Cardiac muscle cell (in vitro differentiated cells and primary cell): Measurements from ENCODE around the gene IRF4. TPM values are rescaled to one million over a fixed set of nuclear protein-coding genes. Genes with fewer than 3 reads are reported as not detected.
A peak's percentile ranks its signal among the peaks of the same experiment; 100 is the strongest.

Source experiments
- DNase-seq, 2 donors: peaks; one replicate each; pipeline versions ENCODE4 v3.0.0 to v3.0.0-alpha.2; 2010 to 2017; ENCODE audit warnings: low read depth in 1 of 2, low spot score in 1 of 2
- H3K27ac ChIP-seq: fragments of 200-600 bp; sonication (generic); 2 replicates; pipeline ENCODE4 v1.5.1; 2016
- H3K27me3 ChIP-seq: fragments of 200-600 bp; sonication (generic); 2 replicates; pipeline ENCODE4 v1.6.0; 2016; ENCODE audit warnings: control low read depth
- H3K36me3 ChIP-seq: fragments of 200-600 bp; sonication (generic); 2 replicates; pipeline ENCODE4 v1.5.1; 2016; ENCODE audit warnings: control low read depth
- H3K4me1 ChIP-seq: fragments of 200-600 bp; sonication (generic); 2 replicates; pipeline ENCODE4 v1.8.1; 2017; ENCODE audit warnings: low read depth, mild to moderate bottlenecking, mixed run types
- H3K4me3 ChIP-seq: fragments of 200-600 bp; sonication (generic); 2 replicates; pipeline ENCODE4 v1.5.1; 2016; ENCODE audit warnings: mild to moderate bottlenecking
- H3K9me3 ChIP-seq: fragments of 200-600 bp; sonication (generic); 2 replicates; pipeline ENCODE4 v1.5.1; 2017; ENCODE audit warnings: low read depth, mild to moderate bottlenecking, control low read depth
- polyA plus RNA-seq: library from polyadenylated mRNA; unstranded; fragments of >200 nt; fragmentation: Nextera tagmentation; extraction: Ambion mirVana; gene quantifications from 2 replicates; pipeline ENCODE4 v1.2.1, GENCODE V29; 2016
- total RNA-seq: library from RNA; depleted of rRNA; stranded (reverse); fragments of >200 nt; gene quantifications from 2 replicates; pipeline ENCODE4 v1.2.3, GENCODE V29; 2016
- TF ChIP-seq, protein P1 (sequence below): IDR thresholded peaks from 2 replicates; pipeline ENCODE4 v1.5.1; 2012; ENCODE audit warnings: low read depth, mild to moderate bottlenecking, low read length

IRF4 gene
- total and polyA plus RNA-seq, 2 experiments from 2014 or later, result not detected

DNA sequence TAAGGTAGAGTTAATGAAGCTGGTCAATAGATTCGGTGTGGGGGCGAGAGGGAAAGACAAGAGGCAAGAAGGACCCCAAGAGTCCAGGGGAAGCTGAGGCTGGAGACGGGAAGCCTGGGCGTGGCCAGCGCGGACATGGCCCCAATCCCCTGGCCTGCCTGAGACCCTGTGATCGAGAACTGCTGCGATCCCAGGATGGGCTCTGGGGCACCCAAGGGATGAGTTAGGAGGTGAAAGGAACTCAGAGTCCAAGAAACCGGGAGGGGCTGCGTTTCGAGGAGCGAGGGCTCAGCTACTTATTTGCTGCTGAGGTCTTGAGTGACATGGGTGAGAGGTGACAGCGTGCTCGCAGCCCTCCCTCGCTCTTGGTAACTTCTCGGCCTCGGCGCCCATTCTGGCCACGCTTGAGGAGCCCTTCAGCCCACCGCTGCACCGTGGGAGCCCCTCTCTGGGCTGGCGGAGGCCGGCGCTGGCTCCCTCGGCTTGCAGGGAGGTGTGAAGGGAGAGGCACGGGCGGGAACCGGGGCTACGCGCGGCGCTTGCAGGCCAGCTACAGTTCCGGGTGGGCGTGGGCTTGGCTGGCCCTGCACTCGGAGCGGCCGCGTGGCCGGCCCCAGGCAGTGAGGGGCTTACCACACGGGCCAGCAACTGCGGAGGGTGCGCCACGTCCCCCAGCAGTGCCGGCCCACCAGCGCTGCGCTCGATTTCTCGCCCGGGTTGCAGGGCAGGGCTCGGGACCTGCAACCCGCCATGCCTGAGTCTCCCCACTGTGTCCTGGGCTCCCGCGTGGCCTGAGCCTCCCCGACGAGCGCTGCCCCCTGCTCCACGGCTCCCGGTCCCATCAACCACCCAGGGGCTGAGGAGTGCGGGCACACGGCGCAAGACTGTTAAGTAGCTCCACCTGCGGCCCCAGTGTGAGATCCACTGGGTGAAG is 58.2 kb downstream of the IRF4 start:
- H3K9me3 ChIP-seq, result no peaks in the 10 kb centered on the region

DNA sequence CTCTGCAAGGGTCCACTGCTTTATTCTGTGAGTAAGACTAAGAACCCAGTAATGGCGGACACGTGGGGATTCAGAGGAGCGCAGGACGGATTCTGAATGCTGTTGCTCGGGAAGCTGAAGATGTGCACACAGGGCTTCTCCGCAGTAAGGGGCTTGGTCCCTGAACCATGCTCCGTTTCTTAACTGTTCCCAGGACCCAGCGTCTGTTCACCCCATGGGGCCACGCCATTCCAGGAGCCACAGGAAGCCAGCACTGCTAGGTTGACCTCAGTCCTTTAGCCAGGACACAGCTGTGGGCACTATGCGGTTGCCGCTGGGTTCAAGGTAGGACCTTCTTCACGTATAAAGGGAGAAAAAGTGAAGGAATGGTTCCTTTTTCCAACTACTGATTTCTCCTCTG is 59.8 kb downstream of the IRF4 start:
- Histone ChIP-seq H3K27ac (no peak overlapping the region), H3K4me3 (no peak overlapping the region), H3K27me3 (no peaks in the 10 kb centered on the region), H3K36me3 (no peaks in the 10 kb centered on the region), H3K4me1 (no peaks in the 10 kb centered on the region), H3K9me3 (no peaks in the 10 kb centered on the region)
- TF ChIP-seq, protein P1, sequence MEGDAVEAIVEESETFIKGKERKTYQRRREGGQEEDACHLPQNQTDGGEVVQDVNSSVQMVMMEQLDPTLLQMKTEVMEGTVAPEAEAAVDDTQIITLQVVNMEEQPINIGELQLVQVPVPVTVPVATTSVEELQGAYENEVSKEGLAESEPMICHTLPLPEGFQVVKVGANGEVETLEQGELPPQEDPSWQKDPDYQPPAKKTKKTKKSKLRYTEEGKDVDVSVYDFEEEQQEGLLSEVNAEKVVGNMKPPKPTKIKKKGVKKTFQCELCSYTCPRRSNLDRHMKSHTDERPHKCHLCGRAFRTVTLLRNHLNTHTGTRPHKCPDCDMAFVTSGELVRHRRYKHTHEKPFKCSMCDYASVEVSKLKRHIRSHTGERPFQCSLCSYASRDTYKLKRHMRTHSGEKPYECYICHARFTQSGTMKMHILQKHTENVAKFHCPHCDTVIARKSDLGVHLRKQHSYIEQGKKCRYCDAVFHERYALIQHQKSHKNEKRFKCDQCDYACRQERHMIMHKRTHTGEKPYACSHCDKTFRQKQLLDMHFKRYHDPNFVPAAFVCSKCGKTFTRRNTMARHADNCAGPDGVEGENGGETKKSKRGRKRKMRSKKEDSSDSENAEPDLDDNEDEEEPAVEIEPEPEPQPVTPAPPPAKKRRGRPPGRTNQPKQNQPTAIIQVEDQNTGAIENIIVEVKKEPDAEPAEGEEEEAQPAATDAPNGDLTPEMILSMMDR, result no peak
- DNase-seq, result no peak

More for the DNA sequence above, 58.2 kb downstream of the IRF4 start:
- DNase-seq, result no peak
- Histone ChIP-seq H3K27me3 (no peaks in the 10 kb centered on the region), H3K4me3 (no peak overlapping the region), H3K36me3 (no peaks in the 10 kb centered on the region), H3K27ac (no peak overlapping the region), H3K4me1 (no peaks in the 10 kb centered on the region)
- TF ChIP-seq, protein P1, result no peak

DNA sequence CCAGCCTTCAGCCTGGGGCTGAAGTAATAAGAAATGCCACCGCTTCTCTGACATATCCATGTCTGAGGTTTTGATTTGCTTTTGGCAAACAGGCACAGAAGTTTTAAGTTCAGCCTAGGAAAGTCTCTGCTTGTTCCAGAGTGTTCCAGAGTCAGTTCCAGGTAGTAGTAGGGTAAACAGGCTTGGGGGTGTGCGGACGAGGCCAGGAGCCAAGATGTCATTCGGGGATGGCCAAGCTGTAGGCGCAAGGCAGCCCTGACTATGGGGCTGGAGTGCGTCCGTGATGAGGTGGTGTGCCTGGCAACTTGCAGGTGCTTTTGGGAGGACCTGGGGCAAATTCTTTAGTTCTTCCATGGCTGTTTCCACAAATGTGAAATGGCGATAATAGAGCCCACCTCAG is 60.3 kb downstream of the IRF4 start:
- TF ChIP-seq, protein P1, result no peak
- DNase-seq, result no peak
- H3K4me1 ChIP-seq, result no peaks in the 10 kb centered on the region
- H3K27me3 ChIP-seq, result no peaks in the 10 kb centered on the region
- no peaks in the 10 kb centered on the region for H3K36me3 ChIP-seq
- H3K9me3 ChIP-seq, result no peaks in the 10 kb centered on the region
- no peak overlapping the region for H3K27ac ChIP-seq
- H3K4me3 ChIP-seq, result no peak overlapping the region

DNA sequence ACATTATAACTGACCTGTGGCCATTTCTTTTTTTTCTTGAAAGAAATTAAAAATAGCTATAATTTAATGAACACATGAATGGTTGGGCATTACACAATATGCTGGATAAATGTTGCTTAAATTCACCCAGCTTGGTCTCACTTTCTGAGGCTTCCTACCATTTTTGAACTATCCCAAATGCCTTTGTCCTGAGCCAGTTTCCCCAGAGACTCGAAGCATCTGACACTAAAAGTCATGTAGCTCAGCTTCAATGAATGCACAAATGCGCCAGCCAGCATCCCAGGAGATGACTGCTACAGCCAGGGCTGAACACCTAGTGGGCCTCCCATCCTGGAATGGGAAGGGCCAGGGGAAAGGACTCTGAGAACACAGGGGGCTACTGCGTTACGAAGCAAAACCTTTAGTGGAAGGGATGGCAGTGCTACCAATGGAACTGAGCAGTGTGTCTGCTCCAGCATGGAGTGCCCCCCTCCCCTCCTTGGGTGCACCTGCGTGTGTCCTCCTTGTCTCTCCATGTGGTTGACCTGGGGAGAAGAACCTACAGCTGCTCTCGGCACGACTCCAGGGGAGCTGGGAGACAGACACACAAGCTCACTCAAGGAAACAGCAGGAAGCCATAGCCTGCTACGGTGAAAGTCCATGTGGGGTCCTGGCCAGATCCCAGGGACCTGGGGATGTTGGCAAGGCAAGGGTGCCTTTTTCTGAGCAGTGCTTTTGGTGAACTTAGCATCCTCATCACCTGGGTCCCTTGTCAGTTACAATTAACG is 60.9 kb downstream of the IRF4 start:
- TF ChIP-seq, protein P1, result no peak
- Histone ChIP-seq H3K36me3 (no peaks in the 10 kb centered on the region), H3K4me3 (no peak overlapping the region), H3K27ac (no peak overlapping the region), H3K9me3 (no peaks in the 10 kb centered on the region), H3K27me3 (no peaks in the 10 kb centered on the region), H3K4me1 (no peaks in the 10 kb centered on the region)
- no peak for DNase-seq

DNA sequence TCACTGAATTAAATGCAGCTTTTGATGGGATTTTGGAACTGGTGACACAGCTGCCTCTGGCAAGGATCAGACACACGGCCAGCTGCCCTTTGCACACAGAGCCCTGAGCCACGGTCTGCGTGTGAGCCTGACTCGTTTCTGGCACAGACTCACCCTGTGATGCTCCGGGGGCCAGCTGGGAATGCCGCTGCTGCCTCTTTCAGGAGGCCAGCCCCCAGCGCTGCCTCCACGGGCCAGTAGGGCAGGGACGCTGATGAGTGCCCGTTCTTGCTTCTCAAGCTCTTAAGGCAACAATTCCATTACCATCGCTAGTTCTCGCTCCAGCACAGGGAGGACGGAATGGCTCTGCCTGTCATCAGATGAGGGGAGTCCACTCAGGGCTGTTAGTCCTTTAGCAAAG is 61.6 kb downstream of the IRF4 start:
- TF ChIP-seq, protein P1, result no peak
- DNase-seq, result peak in 1 of 2 donors; percentile 3
- H3K27ac ChIP-seq, result no peak overlapping the region
- H3K4me3 ChIP-seq, result no peak overlapping the region
- no peaks in the 10 kb centered on the region for H3K9me3 ChIP-seq
- H3K36me3 ChIP-seq, result no peaks in the 10 kb centered on the region
- H3K4me1 ChIP-seq, result no peaks in the 10 kb centered on the region
- H3K27me3 ChIP-seq, result no peaks in the 10 kb centered on the region
